ENCODE data around the gene TRMT10B. TPM values are rescaled to one million over a fixed set of nuclear protein-coding genes. Genes with fewer than 3 reads are reported as not detected.
A peak's percentile ranks its signal among the peaks of the same experiment; 100 is the strongest.

TRMT10B gene
- total and polyA plus RNA-seq, 2 of the 13 experiments (the other 11 are each of a cell fraction or from before 2014, with no cell fraction given), result 3.1 to 3.9 TPM

DNA sequence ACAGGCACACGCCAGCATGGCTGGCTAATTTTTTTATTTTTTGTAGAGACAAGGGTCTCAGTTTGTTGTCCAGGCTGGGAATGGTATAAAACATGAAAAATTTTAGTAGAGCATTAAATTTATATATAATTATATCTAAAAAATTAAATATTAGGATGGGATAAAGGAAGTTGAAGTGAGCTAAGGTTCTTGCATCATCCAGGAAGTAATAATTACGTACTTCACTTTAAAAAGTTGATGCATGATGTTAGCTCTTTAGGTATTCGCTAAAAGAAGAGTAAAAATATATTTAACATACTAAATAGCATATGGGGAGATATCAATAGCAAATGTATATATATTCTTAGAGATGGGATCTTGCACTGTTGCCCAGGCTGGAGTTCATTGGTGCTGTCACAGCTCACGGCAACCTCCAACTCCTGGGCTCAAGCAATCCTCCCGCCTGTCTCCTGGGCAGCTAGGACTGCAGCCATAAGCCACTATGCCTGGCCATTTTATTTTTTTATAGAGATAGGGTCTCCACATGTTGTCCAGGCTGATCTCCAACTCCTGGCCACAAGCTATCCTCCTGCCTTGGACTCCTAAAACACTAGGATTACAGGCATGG lies 59.3 kb downstream of the TRMT10B start:
- ChIA-PET POLR2A (no interaction called here), CTCF (ENCODE audit: low intra/inter-chr PET ratio, low total read pairs) (no interaction called here)
- WGBS (ENCODE audit: low lambda C conversion rate), result 95% methylated on average over 5 of the region's 5 CpGs

More for the DNA sequence above, 59.3 kb downstream of the TRMT10B start:
- no peak overlapping the region for H3K27ac ChIP-seq (ENCODE audit: extremely low read length, insufficient read depth, low read length)
- no peak overlapping the region for H2AFZ ChIP-seq (ENCODE audit: low read length)
- no peaks in the 10 kb centered on the region for H3K79me2 ChIP-seq (ENCODE audit: insufficient read depth, low read length)
- no peak for FAIRE-seq
- no peak overlapping the region for H3K4me2 ChIP-seq (ENCODE audit: low read depth, low read length)
- DNase-seq (ENCODE audit: low spot score), result no peak
- H3K9ac ChIP-seq (ENCODE audit: insufficient read depth, low read depth, low read length), result no peak overlapping the region
- BruUV-seq (replicated peaks), result no TSS peak
- ATAC-seq, result no peak
- H3K4me1 ChIP-seq (ENCODE audit: insufficient read depth, low read length), result peaks cover 6% of the 10 kb centered on the region
- in situ Hi-C loops (cut with HindIII; ENCODE audit: extremely low pct_ligation_motif_present, low pct_unique_long_range_greater_than_20kb) (no loop called here), intact Hi-C loops (cut with micrococcal nuclease; ENCODE audit: unreplicated experiment) (no loop called here)
- TF ChIP-seq, protein P1, sequence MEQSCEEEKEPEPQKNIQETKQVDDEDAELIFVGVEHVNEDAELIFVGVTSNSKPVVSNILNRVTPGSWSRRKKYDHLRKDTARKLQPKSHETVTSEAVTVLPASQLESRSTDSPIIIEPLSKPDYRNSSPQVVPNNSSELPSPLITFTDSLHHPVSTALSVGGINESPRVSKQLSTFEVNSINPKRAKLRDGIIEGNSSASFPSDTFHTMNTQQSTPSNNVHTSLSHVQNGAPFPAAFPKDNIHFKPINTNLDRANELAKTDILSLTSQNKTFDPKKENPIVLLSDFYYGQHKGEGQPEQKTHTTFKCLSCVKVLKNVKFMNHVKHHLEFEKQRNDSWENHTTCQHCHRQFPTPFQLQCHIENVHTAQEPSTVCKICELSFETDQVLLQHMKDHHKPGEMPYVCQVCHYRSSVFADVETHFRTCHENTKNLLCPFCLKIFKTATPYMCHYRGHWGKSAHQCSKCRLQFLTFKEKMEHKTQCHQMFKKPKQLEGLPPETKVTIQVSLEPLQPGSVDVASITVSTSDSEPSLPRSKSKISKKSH (CRISPR knock-in tag; IDR thresholded peaks at IDR 0.05; ENCODE audit: borderline replicate concordance), result no peak
- TF ChIP-seq, protein P2, sequence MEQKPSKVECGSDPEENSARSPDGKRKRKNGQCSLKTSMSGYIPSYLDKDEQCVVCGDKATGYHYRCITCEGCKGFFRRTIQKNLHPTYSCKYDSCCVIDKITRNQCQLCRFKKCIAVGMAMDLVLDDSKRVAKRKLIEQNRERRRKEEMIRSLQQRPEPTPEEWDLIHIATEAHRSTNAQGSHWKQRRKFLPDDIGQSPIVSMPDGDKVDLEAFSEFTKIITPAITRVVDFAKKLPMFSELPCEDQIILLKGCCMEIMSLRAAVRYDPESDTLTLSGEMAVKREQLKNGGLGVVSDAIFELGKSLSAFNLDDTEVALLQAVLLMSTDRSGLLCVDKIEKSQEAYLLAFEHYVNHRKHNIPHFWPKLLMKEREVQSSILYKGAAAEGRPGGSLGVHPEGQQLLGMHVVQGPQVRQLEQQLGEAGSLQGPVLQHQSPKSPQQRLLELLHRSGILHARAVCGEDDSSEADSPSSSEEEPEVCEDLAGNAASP (CRISPR knock-in tag; IDR thresholded peaks at IDR 0.05; ENCODE audit: borderline replicate concordance), result no peak
- TF ChIP-seq SCMH1 (CRISPR knock-in tag; IDR thresholded peaks at IDR 0.05; ENCODE audit: borderline replicate concordance) (no peak), MYC (CRISPR knock-in tag; IDR thresholded peaks at IDR 0.05; ENCODE audit: borderline replicate concordance) (no peak), ZNF121 (CRISPR knock-in tag; IDR thresholded peaks at IDR 0.05) (peak; percentile 75), FOSL1 (CRISPR knock-in tag; IDR thresholded peaks at IDR 0.05; ENCODE audit: borderline replicate concordance) (no peak)
- no peak overlapping the region for H3K4me3 ChIP-seq (replicated peaks in 1 of 3; ENCODE audit: insufficient read depth in 1 of 3, low read depth in 2 of 3, low read length in 3 of 3)
- no peaks in the 10 kb centered on the region for H4K20me1 ChIP-seq (ENCODE audit: insufficient read depth, low read length)
- peaks cover 0 to 2% of the 10 kb centered on the region in 2 experiments; a peak in 1 of 5 replicates for H3K36me3 ChIP-seq (replicated peaks in 1 of 2; ENCODE audit: control insufficient read depth in 1 of 2, insufficient read depth in 2 of 2, low read length in 2 of 2)
- H3K27me3 ChIP-seq (ENCODE audit: control insufficient read depth in 1 of 2, insufficient read depth in 2 of 2, low read length in 2 of 2), result no peaks in the 10 kb centered on the region
- H3K9me3 ChIP-seq (ENCODE audit: low read length), result no peaks in the 10 kb centered on the region
